LNCAP (cell line): ENCODE measurements around the gene DNAJB8.

Experiments
- TF ChIP-seq, protein P1 (sequence below): fragments of 450-650 bp; IDR thresholded peaks from 2 replicates; pipeline ENCODE4 v1.5.1; 2017; ENCODE audit warnings: mild to moderate bottlenecking

DNAJB8 gene

DNA sequence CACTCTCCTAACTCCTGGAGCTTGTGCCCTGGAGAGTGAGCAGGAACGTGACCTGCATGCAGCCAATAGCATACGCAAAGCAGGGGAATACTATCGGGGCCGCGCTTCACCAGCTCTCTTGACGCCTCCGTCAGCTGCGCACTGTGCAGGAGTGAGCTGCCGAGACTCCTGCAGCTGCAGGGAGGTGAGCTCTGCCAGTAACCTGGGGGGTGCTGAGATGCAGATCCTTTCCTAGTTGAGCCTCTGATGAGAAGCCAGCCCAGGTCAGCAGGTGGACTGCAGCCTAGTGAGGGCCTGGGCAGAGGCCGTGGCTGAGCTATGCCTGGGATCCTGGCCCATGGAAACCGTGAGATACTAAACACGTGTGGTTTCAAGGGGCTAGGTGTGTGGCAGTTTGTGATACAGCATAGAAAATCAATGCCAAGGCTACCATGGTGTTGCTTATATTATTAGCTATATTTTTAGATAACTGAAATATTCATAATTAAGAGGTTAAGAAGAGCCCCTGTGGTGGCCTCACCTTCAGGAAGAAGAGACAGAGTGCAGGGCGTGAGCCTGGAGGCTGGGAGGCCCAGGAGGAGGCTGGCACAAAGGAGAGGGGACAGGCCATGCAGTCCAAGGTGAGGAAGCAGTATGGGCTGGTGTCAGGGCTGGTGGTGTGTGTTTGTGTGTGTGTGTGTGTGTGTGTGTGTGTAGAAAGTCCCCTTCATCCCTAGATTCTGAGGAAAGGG lies 5.9 kb upstream of the DNAJB8 start:
- TF ChIP-seq, protein P1, sequence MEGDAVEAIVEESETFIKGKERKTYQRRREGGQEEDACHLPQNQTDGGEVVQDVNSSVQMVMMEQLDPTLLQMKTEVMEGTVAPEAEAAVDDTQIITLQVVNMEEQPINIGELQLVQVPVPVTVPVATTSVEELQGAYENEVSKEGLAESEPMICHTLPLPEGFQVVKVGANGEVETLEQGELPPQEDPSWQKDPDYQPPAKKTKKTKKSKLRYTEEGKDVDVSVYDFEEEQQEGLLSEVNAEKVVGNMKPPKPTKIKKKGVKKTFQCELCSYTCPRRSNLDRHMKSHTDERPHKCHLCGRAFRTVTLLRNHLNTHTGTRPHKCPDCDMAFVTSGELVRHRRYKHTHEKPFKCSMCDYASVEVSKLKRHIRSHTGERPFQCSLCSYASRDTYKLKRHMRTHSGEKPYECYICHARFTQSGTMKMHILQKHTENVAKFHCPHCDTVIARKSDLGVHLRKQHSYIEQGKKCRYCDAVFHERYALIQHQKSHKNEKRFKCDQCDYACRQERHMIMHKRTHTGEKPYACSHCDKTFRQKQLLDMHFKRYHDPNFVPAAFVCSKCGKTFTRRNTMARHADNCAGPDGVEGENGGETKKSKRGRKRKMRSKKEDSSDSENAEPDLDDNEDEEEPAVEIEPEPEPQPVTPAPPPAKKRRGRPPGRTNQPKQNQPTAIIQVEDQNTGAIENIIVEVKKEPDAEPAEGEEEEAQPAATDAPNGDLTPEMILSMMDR = no peak

GRCh38 chr3:128471720-128472119 lies 5.0 kb upstream of the DNAJB8 start:
- TF ChIP-seq, protein P1 = no peak

- TF ChIP-seq, protein P1 = no peak
Observed at GRCh38 chr3:128471110-128471509, 4.4 kb upstream of the DNAJB8 start.

- TF ChIP-seq, protein P1 = no peak
Observed at GRCh38 chr3:128470134-128470899, 3.6 kb upstream of the DNAJB8 start.

DNA sequence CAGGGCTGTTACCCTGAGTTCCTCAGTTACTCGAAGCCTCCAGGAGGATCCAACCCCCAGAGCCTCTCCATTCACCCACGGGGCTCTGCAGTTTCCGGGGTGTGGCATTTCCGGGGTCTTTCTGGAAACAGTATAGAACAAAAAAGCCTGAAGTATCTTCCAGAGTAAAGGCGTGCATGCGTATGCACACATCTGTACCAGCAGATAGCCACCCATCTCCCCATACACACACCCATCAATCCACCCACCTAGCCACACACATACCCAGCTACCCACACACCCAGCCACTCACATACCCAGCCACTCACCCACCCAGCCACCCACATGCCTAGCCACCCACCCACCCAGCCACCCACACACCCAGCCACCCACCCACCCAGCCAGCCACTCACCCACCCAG lies 2.9 kb upstream of the DNAJB8 start:
- TF ChIP-seq, protein P1 = no peak

DNA sequence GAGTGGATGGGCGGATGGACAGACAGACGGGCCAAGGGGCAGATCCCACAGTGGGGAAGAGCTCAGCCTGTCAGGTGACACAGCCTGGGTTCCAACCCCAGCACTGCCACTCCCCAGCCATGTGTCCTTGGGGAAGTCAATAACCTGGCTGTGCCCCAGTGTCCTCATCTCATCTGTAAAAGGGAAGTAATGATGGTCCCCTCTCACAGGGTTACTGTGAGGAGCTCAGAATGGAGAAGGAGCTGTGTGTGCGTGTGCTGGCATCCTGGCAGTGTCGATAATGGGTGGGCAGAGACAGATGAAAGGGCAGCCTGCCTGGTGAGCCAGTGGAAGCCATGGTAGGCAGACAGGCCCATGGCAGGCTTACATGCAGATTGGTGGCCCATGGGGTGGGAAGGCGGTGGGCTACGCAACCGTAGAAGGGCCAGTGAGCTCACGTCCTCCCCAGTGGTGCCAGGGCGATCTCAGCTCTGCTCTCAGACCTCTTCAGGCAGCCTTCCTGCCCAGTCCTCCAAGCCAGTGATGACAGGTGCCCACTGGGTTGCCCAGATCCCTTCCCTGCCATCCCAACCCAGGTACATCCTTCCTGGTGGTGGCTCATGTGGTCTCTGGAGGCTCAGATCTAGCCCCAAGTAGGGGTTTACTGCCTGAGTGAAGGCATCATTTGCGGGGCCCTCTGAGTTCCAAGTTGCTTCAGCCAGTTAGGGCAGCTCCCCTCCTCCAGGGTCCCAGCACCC lies 2.3 kb upstream of the DNAJB8 start:
- TF ChIP-seq, protein P1 = no peak

- TF ChIP-seq, protein P1 = no peak
Observed at GRCh38 chr3:128468285-128468790, 1.6 kb upstream of the DNAJB8 start.
